SU-DHL-6 (cell line): ENCODE data around the gene TEX13A.
"Not testable (repeated sequence)": the region's sequence is repeated elsewhere in the genome, so short reads cannot be mapped to it uniquely, and the experiment has no call there.

Source experiments
- H2AFZ ChIP-seq: fragments of 200-600 bp; sonication (generic); 2 replicates; pipeline ENCODE4 v1.6.1; 2014; ENCODE audit warnings: low read depth, mild to moderate bottlenecking, moderate library complexity, mixed read lengths, antibody characterized with exemption, low read length; ENCODE audit not compliant: severe bottlenecking
- H3F3A ChIP-seq: fragments of 200-600 bp; shearing (Covaris generic); 2 replicates; pipeline ENCODE4 v1.6.0; 2016; ENCODE audit warnings: antibody characterized with exemption, mild to moderate bottlenecking; ENCODE audit not compliant: insufficient read depth
- H3K27ac ChIP-seq: fragments of 200-600 bp; sonication (generic); 2 replicates; pipeline ENCODE4 v1.5.1; 2016; ENCODE audit warnings: low read depth, mild to moderate bottlenecking, low read length, moderate library complexity, mixed read lengths
- H3K27me3 ChIP-seq: fragments of 200-600 bp; sonication (generic), shearing (Covaris generic); 2 replicates; pipeline ENCODE4 v1.6.0; 2014; ENCODE audit warnings: mild to moderate bottlenecking, low read length
- H3K36me3 ChIP-seq: fragments of 200-600 bp; sonication (generic); 2 replicates; pipeline ENCODE4 v1.6.1; 2014; ENCODE audit warnings: mild to moderate bottlenecking, low read length, mixed read lengths
- H3K4me2 ChIP-seq: fragments of 300-600, 200-600 bp; shearing (Covaris generic), sonication (generic); 2 replicates; pipeline ENCODE4 v1.6.0; 2014; ENCODE audit warnings: low read length, low read depth, mild to moderate bottlenecking; ENCODE audit not compliant: poor library complexity, severe bottlenecking
- H3K4me3 ChIP-seq: fragments of 200-600 bp; sonication (generic); 2 replicates; pipeline ENCODE4 v1.5.1; 2014; ENCODE audit warnings: antibody characterized with exemption, low read length, mild to moderate bottlenecking, mixed read lengths; ENCODE audit not compliant: insufficient read depth, poor library complexity, severe bottlenecking
- H3K79me2 ChIP-seq: fragments of 200-600 bp; sonication (generic); 2 replicates; pipeline ENCODE4 v1.6.1; 2014; ENCODE audit warnings: mild to moderate bottlenecking, low read length, moderate library complexity; ENCODE audit not compliant: insufficient read depth
- H3K9ac ChIP-seq: fragments of 200-600 bp; sonication (generic); 2 replicates; pipeline ENCODE4 v1.7.0; 2014; ENCODE audit warnings: mild to moderate bottlenecking, low read length
- H3K9me2 ChIP-seq: fragments of 200-600 bp; sonication (generic); replicated peaks from 2 replicates; pipeline ENCODE4 v1.6.1; 2014; ENCODE audit warnings: low read length; ENCODE audit not compliant: insufficient read depth
- H3K9me3 ChIP-seq: fragments of 200-600 bp; sonication (generic); 2 replicates; pipeline ENCODE4 v1.6.1; 2014; ENCODE audit warnings: low read length, mixed read lengths; ENCODE audit not compliant: insufficient read depth
- H4K20me1 ChIP-seq: fragments of 200-600 bp; sonication (generic); 2 replicates; pipeline ENCODE4 v1.6.1; 2014; ENCODE audit warnings: low read depth, mild to moderate bottlenecking, antibody characterized with exemption, low read length, moderate library complexity, mixed read lengths
- CTCF ChIP-seq: fragments of 200-600 bp; sonication (generic); IDR thresholded peaks from one replicate; pipeline ENCODE4 v1.5.1; 2017; ENCODE audit warnings: antibody characterized with exemption, mild to moderate bottlenecking, low read length, moderate library complexity; ENCODE audit not compliant: insufficient read depth, poor library complexity, severe bottlenecking
- EZH2phosphoT487 ChIP-seq: fragments of 200-600 bp; sonication (generic), shearing (Covaris generic); conservative IDR thresholded peaks from 2 replicates; pipeline ENCODE4 v1.6.1; 2018; ENCODE audit warnings: mild to moderate bottlenecking, antibody characterized with exemption, low read length, moderate library complexity, mixed read lengths

The TEX13A gene

GRCh38 chrX:105260291-105261043 lies 40.0 kb upstream of the TEX13A start:
- H3K36me3 ChIP-seq, result no peaks in the 10 kb centered on the region
- H3K27ac ChIP-seq, result no peak overlapping the region
- H3K9me2 ChIP-seq, result no peaks in the 10 kb centered on the region
- TF ChIP-seq CTCF (no peak), EZH2phosphoT487 (no peak)
- no peaks in the 10 kb centered on the region for H3K79me2 ChIP-seq
- no peak overlapping the region for H3K4me3 ChIP-seq
- no peak overlapping the region for H3K4me2 ChIP-seq
- H4K20me1 ChIP-seq, result no peaks in the 10 kb centered on the region
- no peak overlapping the region for H3K9ac ChIP-seq
- no peaks in the 10 kb centered on the region for H3K27me3 ChIP-seq
- H2AFZ ChIP-seq, result no peak overlapping the region
- H3K9me3 ChIP-seq, result no peaks in the 10 kb centered on the region
- no peaks in the 10 kb centered on the region for H3F3A ChIP-seq

GRCh38 chrX:105241056-105241455 lies 20.6 kb upstream of the TEX13A start:
- Histone ChIP-seq H3F3A (no peaks in the 10 kb centered on the region), H3K9me3 (no peaks in the 10 kb centered on the region), H4K20me1 (no peaks in the 10 kb centered on the region), H3K36me3 (no peaks in the 10 kb centered on the region), H3K79me2 (no peaks in the 10 kb centered on the region), H2AFZ (no peak overlapping the region), H3K4me2 (no peak overlapping the region), H3K9ac (no peak overlapping the region), H3K27me3 (no peaks in the 10 kb centered on the region), H3K4me3 (no peak overlapping the region), H3K27ac (no peak overlapping the region), H3K9me2 (no peaks in the 10 kb centered on the region)
- TF ChIP-seq EZH2phosphoT487 (no peak), CTCF (no peak)

GRCh38 chrX:105237407-105237806 lies 16.9 kb upstream of the TEX13A start:
- not testable (repeated sequence) for H3K9me2 ChIP-seq, H3K4me3 ChIP-seq, H2AFZ ChIP-seq, H3K9me3 ChIP-seq, H3K27ac ChIP-seq, H3K36me3 ChIP-seq, H3F3A ChIP-seq, H3K79me2 ChIP-seq, H3K27me3 ChIP-seq, H3K9ac ChIP-seq, H3K4me2 ChIP-seq, H4K20me1 ChIP-seq

GRCh38 chrX:105229146-105229545 lies 8.7 kb upstream of the TEX13A start:
- H4K20me1 ChIP-seq, result no peaks in the 10 kb centered on the region
- no peaks in the 10 kb centered on the region for H3K9me3 ChIP-seq
- H3K79me2 ChIP-seq, result no peaks in the 10 kb centered on the region
- H3K27me3 ChIP-seq, result no peaks in the 10 kb centered on the region
- no peaks in the 10 kb centered on the region for H3K36me3 ChIP-seq
- no peaks in the 10 kb centered on the region for H3F3A ChIP-seq
- H2AFZ ChIP-seq, result no peak overlapping the region
- no peak overlapping the region for H3K4me3 ChIP-seq
- no peak overlapping the region for H3K9ac ChIP-seq
- H3K27ac ChIP-seq, result no peak overlapping the region
- H3K4me2 ChIP-seq, result no peak overlapping the region
- TF ChIP-seq CTCF, result no peak
- no peak for TF ChIP-seq EZH2phosphoT487
- H3K9me2 ChIP-seq, result no peaks in the 10 kb centered on the region
